SJCRH30 (cell line): ENCODE measurements around the gene PLXNB1. TPM values are rescaled to one million over a fixed set of nuclear protein-coding genes. Genes with fewer than 3 reads are reported as not detected.
A peak's percentile ranks its signal among the peaks of the same experiment; 100 is the strongest.

Experiments used
- DNase-seq, 2 experiments: peaks; one replicate each; pipeline ENCODE4 v3.0.0-alpha.2; 2015 to 2020
- H3K27ac ChIP-seq: fragments of 250-450 bp; sonication (Bioruptor Pico); 2 replicates; pipeline ENCODE4 v1.5.1; 2020; ENCODE audit warnings: mild to moderate bottlenecking, moderate library complexity
- H3K27me3 ChIP-seq: fragments of 250-450 bp; sonication (Bioruptor Pico); 2 replicates; pipeline ENCODE4 v1.5.1; 2020; ENCODE audit warnings: mild to moderate bottlenecking, moderate library complexity
- H3K36me3 ChIP-seq: fragments of 250-450 bp; sonication (Bioruptor Pico); 2 replicates; pipeline ENCODE4 v1.5.1; 2020; ENCODE audit warnings: mild to moderate bottlenecking, moderate library complexity
- H3K4me1 ChIP-seq: fragments of 250-450 bp; sonication (Bioruptor Pico); 2 replicates; pipeline ENCODE4 v1.5.1; 2020; ENCODE audit warnings: mild to moderate bottlenecking, moderate library complexity
- H3K4me3 ChIP-seq: fragments of 250-450 bp; sonication (Bioruptor Pico); 2 replicates; pipeline ENCODE4 v1.5.1; 2020; ENCODE audit warnings: mild to moderate bottlenecking, moderate library complexity
- H3K9me3 ChIP-seq: fragments of 250-450 bp; sonication (Bioruptor Pico); replicated peaks from 2 replicates; pipeline ENCODE4 v1.5.1; 2020; ENCODE audit warnings: mild to moderate bottlenecking, moderate library complexity
- total RNA-seq: library from RNA; depleted of rRNA; stranded (reverse); fragments of >200 nt; shearing (Covaris generic); gene quantifications from 2 replicates; pipeline ENCODE4 v1.2.3, GENCODE V29; 2014

PLXNB1 gene
- total RNA-seq, 1 experiment from 2014 or later, result 45.0 TPM

DNA sequence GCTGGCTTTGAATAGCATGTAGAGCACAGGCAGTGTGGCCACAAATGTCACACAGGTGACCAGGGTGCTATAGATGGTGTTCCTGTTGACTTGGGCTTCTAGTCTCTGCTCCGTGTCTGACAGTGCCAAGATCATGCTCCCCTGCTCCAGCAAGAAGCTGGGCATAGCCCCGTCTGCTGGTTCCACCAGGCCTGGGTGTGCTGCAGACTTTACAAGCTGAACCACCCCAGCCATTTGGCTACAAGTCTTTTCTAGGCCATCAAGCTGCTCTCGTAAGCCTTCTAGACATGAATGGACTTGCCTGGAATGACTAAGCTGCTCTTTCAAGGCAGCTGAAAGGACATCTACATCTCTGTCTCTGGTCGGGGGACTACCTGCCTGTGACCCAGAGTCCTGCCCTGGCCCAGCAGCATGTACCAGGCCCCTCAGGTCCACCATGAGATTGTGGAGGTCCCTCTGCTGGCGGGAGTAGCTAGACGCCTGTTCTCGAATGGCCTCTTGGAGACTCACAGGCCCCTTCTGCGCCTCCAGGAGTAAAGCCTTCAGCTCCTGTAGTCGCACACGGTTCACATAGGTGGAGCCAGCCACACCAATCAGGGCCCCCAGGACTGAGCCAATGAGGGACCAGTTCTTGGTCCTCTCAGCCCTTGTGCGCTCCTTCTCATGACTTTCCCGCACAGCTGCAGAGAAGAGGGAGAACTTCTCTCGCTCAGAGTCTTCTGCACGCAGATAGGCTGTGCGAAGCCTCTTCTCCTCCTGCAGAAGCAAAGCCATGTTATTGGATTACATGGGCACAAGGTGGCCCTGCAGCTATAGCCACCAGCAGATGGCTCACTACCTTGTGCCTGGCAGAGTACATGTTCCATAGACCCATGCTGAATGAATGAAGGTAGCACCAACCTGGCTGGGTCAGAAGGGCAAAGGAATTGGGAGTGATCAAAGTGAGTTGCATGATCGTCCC, 2.8 kb upstream of the PLXNB1 start:
- DNase-seq, result peak in 1 of 2 experiments; percentile 17
- H3K27ac ChIP-seq, result no peak overlapping the region
- no peaks in the 10 kb centered on the region for H3K9me3 ChIP-seq
- no peaks in the 10 kb centered on the region for H3K27me3 ChIP-seq
- no peaks in the 10 kb centered on the region; the same call in 1 of the 2 replicates for H3K36me3 ChIP-seq
- H3K4me3 ChIP-seq, result no peak overlapping the region
- H3K4me1 ChIP-seq, result no peaks in the 10 kb centered on the region

DNA sequence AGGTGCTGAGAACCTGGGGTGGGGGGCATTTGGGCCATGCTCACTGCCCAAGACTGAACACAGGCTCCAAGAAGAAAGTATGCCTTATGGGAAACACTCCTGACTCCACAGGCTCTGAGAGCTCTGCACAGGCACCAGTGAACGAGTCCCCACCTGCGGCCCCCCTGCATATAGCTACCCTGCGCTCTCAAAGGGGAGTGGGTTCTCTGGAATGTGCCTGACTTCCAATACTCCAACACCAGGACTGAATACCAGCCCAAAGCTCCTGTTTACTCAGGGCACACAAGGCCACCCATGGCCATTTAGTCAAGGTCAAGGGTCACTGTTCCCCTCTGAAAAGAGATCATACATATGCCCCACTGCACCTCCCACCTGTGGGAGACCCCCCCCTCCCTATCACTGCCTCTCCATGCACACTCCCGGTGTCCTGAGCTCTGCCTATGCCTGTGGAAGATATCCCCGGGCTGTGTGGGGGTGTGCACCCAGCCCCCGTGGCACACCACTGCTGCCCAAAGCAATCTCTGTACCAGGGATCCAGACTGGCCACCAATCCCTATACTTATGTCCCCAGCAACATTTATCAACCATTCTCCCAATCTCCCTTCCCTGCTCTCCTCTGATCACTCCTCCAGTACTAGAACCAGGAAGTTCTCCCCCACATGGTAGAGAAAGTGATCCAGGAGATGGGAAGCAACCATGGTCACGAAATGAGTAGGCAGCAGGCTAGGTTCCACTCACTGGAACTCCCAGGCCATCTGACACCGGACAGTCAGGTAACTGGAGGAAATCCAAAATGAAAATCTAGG, 1.5 kb upstream of the PLXNB1 start:
- no peaks in the 10 kb centered on the region; the same call in 1 of the 2 replicates for H3K36me3 ChIP-seq
- H3K27me3 ChIP-seq, result no peaks in the 10 kb centered on the region
- no peaks in the 10 kb centered on the region for H3K4me1 ChIP-seq
- no peak for DNase-seq
- H3K27ac ChIP-seq, result no peak overlapping the region
- no peak overlapping the region for H3K4me3 ChIP-seq
- H3K9me3 ChIP-seq, result no peaks in the 10 kb centered on the region

GRCh38 chr3:48430708-48431101, 819 bp upstream of the PLXNB1 start:
- H3K27me3 ChIP-seq, result no peaks in the 10 kb centered on the region
- peaks cover under 1% of the 10 kb centered on the region; the same call in 1 of the 2 replicates for H3K4me1 ChIP-seq
- H3K27ac ChIP-seq, result no peak overlapping the region
- no peak overlapping the region for H3K4me3 ChIP-seq
- H3K9me3 ChIP-seq, result no peaks in the 10 kb centered on the region
- H3K36me3 ChIP-seq, result no peaks in the 10 kb centered on the region; the same call in 1 of the 2 replicates
- DNase-seq, result no peak

GRCh38 chr3:48429317-48429959, 448 bp downstream of the PLXNB1 start:
- Histone ChIP-seq H3K9me3 (no peaks in the 10 kb centered on the region), H3K27me3 (no peaks in the 10 kb centered on the region), H3K4me3 (peak overlapping the region; percentile 74), H3K4me1 (peaks cover 12% of the 10 kb centered on the region), H3K27ac (peak overlapping the region; percentile 63), H3K36me3 (no peaks in the 10 kb centered on the region; the same call in 1 of the 2 replicates)
- DNase-seq, result peak; percentile 62 to 65

GRCh38 chr3:48428572-48429316, 1.1 kb downstream of the PLXNB1 start:
- peak; percentile 47 to 52 for DNase-seq

GRCh38 chr3:48428088-48428571, 1.8 kb downstream of the PLXNB1 start:
- H3K27ac ChIP-seq, result no peak overlapping the region

More at GRCh38 chr3:48428572-48429316, 1.1 kb downstream of the PLXNB1 start:
- H3K27me3 ChIP-seq, result no peaks in the 10 kb centered on the region
- H3K27ac ChIP-seq, result peak overlapping the region; percentile 63; the same call in 1 of the 2 replicates
- H3K4me1 ChIP-seq, result peaks cover 17% of the 10 kb centered on the region
- H3K9me3 ChIP-seq, result no peaks in the 10 kb centered on the region
- H3K36me3 ChIP-seq, result no peaks in the 10 kb centered on the region; the same call in 1 of the 2 replicates
- H3K4me3 ChIP-seq, result peak overlapping the region; percentile 74

GRCh38 chr3:48427630-48427962, 2.3 kb downstream of the PLXNB1 start:
- Histone ChIP-seq H3K36me3 (no peaks in the 10 kb centered on the region), H3K27me3 (no peaks in the 10 kb centered on the region), H3K4me3 (no peak overlapping the region), H3K27ac (no peak overlapping the region), H3K4me1 (peaks cover 27% of the 10 kb centered on the region), H3K9me3 (no peaks in the 10 kb centered on the region)
- DNase-seq, result no peak

More at GRCh38 chr3:48428088-48428571, 1.8 kb downstream of the PLXNB1 start:
- DNase-seq, result no peak
- H3K36me3 ChIP-seq, result no peaks in the 10 kb centered on the region
- H3K9me3 ChIP-seq, result no peaks in the 10 kb centered on the region
- H3K27me3 ChIP-seq, result no peaks in the 10 kb centered on the region
- peaks cover 23% of the 10 kb centered on the region for H3K4me1 ChIP-seq
- H3K4me3 ChIP-seq, result peak overlapping the region; percentile 74

GRCh38 chr3:48426944-48427629, 2.8 kb downstream of the PLXNB1 start:
- no peak overlapping the region for H3K4me3 ChIP-seq
- no peaks in the 10 kb centered on the region for H3K9me3 ChIP-seq
- no peaks in the 10 kb centered on the region for H3K36me3 ChIP-seq
- no peak for DNase-seq
- no peak overlapping the region for H3K27ac ChIP-seq
- no peaks in the 10 kb centered on the region for H3K27me3 ChIP-seq
- peaks cover 32% of the 10 kb centered on the region for H3K4me1 ChIP-seq

DNA sequence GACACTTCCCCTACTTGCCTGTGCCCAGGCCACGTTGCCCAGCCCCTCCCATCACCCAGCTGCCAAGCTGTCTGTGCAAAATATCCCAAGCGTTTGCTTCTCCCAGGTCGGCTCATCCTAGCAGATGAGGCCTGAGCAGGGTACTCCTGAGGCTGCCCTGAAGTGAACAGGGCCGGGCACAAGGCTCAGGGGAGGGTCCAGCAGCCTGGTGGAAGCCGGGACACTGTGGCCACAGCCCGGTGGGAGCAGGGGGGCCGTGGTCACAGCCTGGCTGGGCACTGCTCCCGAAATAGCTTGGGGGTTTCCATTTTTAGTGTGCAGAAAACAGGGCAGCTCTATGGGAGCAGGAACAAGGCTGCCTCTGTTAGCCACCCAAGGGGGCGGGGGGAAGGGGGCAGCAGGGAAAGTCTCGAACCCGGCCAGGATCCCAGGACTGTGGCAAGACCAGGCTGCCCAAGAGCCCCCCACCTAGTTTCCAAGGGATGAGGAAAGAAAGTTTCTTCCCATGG, 3.4 kb downstream of the PLXNB1 start:
- no peak for DNase-seq
- Histone ChIP-seq H3K4me3 (no peak overlapping the region), H3K9me3 (no peaks in the 10 kb centered on the region), H3K36me3 (0 out of 2 replicates have a peak, but pooled peaks cover 2% of the 10 kb centered on the region), H3K4me1 (peaks cover 34% of the 10 kb centered on the region), H3K27me3 (no peaks in the 10 kb centered on the region), H3K27ac (no peak overlapping the region)

DNA sequence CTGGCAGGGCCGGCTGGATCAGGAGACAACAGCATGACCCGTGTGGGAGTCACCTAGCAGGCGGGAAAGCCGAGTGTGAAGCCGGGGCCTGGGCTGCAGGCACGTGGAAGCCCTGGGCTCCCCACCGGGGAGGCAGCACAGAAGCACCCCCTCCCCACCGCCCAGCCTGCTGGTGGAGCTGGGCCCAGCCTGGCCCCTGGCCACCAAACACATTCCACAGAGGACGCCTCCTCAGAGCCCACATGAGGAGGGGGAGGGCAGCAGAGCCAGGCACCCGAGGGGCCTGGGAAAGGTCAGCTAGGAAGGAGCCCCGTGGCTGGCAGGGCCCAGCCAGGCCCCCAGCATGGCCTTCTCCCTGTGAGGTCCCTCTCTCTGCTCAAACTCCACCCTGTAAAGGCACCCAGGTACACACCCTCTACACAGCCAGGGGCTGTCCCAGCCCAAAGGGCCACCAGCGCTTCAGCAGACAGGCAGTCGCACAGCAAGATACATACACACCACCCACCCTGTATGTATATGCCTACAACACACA, 4.5 kb downstream of the PLXNB1 start:
- Histone ChIP-seq H3K27ac (no peak overlapping the region), H3K9me3 (no peaks in the 10 kb centered on the region), H3K36me3 (peaks cover 4% of the 10 kb centered on the region; the same call in 1 of the 2 replicates), H3K4me3 (no peak overlapping the region), H3K4me1 (peaks cover 34% of the 10 kb centered on the region), H3K27me3 (no peaks in the 10 kb centered on the region)
- no peak for DNase-seq

- H3K27me3 ChIP-seq, result no peaks in the 10 kb centered on the region
- H3K9me3 ChIP-seq, result no peaks in the 10 kb centered on the region
- no peak overlapping the region for H3K4me3 ChIP-seq
- peaks cover 6% of the 10 kb centered on the region; the same call in 1 of the 2 replicates for H3K36me3 ChIP-seq
- peak overlapping the region; percentile 80 for H3K27ac ChIP-seq
- peak; percentile 78 to 80 for DNase-seq
- peaks cover 34% of the 10 kb centered on the region for H3K4me1 ChIP-seq
Measured at GRCh38 chr3:48423883-48424695, 5.8 kb downstream of the PLXNB1 start.

DNA sequence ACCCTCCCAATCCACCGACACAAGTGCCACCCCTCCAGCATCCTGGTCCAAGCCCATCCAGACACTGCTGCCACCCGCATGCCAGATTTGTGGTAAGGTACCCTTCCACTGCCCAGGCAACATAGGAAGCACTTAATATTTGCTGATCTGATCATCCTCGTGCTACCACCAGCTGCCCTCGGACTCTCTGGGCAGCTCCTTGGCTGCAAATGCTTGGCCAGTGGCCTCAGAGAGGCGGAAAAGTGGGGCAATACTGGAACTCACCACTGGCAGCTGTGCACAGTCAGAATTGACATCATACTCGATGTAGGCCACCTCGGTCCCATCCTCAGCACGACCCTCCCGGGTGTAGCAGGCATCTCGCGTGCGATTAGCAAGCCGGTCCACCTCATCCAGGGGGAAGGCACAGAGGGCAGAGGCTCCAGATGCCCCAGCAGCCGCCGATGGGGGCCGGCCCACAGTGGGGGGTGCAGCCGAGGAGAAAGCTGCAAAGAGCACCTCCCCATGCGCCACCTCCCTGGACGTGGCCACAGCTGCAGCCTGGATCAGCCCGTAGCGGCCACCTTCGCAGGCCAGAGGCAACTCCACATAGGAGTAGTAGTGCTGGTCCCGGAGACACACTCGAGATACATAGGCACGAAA, 6.5 kb downstream of the PLXNB1 start:
- peak; percentile 29 to 32 for DNase-seq
- Histone ChIP-seq H3K9me3 (no peaks in the 10 kb centered on the region), H3K4me3 (no peak overlapping the region), H3K36me3 (peaks cover 6% of the 10 kb centered on the region; the same call in 1 of the 2 replicates), H3K27me3 (no peaks in the 10 kb centered on the region), H3K4me1 (peaks cover 34% of the 10 kb centered on the region), H3K27ac (peak overlapping the region; percentile 80)
